Stimulated activated CD8-positive, alpha-beta memory T cell treated with anti-CD3 and anti-CD28 coated beads, Interleukin-2, amount 100 ng/mL, for 1 hour (primary cell): ENCODE results near the gene IARS1.
A peak's percentile ranks its signal among the peaks of the same experiment; 100 is the strongest.

Source experiments
- DNase-seq, 2 donors: peaks; one replicate each; pipeline ENCODE4 v3.0.0-alpha.2; 2020; ENCODE audit warnings: low read depth in 2 of 2

IARS1 gene

DNA sequence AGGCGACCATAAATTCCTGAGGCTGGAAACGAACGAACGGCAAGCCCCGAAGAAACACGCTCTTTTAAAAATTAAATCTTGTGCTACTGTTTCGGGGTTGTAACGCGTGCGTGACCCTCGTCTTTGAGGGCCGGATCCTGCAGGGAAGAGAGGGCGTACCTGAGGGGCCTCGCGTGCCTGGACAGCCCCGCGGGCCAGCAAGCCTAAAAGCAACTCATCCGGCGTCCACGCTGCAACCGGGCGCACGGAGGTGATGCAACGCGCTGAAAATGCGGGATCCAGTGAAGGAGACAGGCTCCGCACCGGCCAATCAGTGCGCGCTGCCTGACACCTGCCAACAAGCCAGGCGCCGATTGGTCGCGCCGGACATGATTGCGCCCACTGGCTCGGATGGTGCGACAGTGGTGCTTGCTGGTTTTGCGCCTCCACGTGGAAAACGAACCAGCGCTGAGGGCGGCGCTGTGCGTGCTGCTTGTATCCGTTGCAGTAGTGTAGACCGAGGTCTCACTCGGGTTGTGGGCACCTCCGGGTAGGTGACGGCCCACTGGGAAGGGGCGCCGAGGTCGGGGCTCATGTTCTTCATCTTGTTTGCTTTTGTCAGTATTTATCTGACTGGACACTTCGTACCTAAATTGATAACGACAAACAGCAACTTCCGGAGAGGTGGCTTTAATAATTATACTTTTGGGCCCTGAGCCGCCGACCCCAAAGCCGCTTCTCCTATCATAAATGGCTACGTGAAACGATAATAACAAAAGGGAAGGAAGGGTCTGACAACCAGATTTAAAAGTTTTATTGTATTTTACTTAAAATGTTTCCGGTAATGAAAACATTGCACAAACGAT, at the start of gene IARS1:
Gene IARS1 (minus strand): TSS at position 246 of the 845 bp plus-strand sequence. CDS start 4,278 bp downstream, outside the sequence.
- peak; percentile 98 to 100 for DNase-seq

DNA sequence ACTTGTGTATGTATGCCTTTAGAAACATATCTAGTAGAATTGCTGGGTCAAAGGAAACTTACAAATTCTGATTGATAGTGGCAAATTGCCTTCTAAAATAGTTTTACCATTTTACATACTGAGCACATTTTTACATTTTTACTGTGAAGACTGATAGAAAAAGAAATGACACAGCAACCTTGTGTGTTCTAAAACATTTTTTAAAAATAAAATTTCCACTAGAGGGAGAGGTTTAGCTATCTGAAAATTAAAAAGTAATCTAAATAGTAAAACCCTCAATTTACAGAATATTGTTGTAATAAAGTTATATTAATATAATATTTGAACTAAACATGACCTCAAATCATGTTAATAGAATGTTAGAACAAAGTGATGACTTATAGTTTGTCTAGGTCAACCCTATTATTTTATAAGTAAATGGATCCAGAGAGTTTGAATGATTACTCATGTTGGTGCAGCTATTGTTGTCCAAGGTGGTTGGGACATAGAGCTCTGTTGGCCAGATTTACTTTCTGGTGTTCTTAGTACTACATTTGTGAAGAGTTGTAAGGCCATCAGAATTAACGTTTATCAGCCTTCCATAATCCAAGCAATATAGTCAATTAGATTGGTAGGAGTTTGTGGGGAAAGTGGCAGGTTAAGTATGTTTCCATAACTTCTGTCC, 49.5 kb upstream of the IARS1 start:
- no peak for DNase-seq

DNA sequence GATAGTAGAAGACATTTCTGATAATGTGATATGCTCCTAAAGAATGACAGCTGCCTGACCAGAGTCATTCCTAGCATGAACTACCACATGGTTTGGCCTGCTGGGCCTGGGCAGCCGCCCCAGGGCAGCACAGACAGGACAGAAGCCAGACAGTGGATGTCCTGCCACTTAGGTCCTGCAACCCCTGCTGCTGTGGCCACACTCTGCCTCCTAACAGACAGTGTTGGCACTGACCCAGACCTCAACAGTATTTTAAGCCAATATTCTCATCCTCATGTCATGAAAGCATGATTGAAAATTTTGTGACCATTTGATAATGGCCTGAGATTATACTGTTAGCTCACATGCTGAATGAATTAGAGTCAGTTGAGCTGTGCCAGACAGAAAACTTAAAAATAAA, 48.1 kb upstream of the IARS1 start:
- no peak for DNase-seq

DNA sequence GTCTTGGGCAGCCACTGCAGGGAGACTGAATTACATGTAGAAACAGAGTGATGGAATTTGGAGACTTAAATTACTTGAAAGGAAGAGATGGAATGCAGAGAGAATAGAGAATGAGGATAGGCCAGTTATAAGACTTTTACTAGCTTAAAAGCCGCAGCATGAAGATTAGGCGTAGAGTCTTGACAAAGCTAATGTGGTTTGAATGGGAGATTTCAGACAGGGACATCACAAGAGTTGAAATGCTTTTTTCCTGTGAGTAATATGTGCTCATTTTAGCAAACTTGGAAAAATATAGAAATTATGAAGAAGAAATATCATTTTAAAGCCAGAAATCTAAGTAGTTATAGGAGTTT, 39.8 kb upstream of the IARS1 start:
- DNase-seq, result no peak

DNA sequence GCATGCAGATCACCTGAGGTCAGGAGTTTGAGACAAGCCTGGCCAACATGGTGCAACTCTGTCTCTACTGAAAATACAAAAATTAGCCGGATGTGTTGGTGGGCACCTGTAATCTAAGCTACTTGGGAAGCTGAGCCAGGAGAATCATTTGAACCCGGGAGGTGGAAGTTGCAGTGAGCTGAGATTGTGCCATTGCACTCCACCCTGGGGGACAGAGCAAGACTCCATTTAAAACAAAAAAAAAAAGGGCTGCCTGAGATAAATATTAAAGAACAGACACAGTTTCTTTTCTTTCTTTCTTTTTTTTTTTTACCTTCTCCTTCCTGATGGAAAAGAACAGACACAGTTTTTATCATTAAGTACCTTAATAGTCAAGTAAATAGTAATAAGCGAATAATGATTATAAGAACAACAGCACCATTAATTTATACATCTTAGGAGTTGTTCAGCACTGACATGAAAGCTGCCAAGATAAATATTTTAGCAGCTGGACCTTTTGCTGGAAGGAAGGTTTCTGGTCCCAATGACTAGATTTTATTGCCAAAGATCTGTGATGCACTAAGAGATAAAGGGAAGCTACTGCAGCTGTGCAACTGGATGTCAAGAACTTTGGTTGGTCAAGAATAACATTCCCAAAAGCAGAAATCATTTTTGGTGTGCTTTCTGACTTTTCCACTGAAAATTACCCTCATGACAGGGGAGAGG, 39.2 kb upstream of the IARS1 start:
- no peak for DNase-seq

DNA sequence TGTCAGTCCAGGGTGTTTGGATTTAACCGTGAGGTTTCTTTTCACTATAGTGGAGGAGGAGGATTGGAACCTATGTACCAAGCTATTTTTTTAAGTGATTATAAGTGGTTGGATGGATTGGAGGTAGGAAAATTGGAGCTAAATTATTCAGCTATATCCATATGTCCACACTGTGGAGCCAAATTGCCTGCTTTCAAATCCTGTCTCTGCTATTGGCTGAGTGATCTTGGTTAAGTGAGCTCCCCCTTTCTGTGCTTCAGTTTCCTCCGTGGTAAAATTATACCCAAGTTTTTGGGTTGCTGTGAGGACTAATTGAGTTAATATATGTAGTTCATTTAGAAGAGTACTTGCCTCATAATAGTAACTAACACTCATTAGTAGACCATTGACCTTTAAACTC, 34.7 kb upstream of the IARS1 start:
- no peak for DNase-seq

DNA sequence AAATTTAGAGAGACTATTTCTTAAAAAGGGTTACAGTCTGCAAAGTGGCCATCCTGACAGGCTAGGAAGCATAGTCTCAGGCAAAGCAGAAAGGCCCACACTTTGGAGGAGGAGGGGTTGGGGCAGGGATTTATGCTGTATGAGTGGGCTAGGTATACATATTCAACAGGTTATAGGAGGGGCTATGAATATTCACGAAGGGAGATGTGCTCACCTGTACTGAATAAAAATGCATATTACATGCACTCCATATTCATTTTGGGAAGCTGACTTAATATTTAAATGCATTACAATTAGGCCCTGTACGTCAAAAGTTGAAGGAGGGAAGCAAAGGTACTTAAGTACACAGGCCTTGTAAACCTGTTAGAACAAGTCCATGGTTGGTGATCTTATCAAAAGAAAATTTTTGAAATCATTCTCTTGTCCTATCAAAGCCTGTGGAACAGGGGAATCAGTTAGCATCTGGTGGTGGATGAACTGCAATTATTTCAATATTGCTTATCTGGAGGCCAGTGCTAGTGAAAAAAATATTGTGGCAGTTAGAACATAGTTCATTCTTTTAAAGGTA, 33.9 kb upstream of the IARS1 start:
- DNase-seq, result no peak

DNA sequence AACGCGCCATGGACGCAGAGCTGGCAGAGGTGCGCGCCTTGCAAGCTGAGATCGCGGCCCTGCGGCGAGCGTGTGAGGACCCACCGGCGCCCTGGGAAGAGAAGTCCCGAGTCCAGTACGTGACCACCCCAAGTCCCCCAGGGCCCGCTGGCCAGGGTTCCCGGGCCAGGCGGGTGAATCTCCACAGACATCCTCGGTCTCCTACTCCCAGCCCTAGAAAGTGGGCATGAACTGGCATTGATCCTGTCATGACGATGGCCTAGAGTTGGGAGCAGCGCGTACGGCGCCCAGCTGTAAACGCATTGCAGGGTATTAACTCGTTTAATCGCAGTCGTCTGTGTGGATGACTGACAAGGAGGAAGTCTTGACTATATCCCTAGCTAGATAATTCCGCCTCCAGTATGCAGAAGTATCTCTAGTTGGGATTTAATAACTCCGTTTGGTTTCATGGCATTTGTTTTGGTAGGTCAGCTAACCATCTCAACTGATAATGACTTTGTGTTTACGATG, 32.5 kb upstream of the IARS1 start:
- no peak for DNase-seq

DNA sequence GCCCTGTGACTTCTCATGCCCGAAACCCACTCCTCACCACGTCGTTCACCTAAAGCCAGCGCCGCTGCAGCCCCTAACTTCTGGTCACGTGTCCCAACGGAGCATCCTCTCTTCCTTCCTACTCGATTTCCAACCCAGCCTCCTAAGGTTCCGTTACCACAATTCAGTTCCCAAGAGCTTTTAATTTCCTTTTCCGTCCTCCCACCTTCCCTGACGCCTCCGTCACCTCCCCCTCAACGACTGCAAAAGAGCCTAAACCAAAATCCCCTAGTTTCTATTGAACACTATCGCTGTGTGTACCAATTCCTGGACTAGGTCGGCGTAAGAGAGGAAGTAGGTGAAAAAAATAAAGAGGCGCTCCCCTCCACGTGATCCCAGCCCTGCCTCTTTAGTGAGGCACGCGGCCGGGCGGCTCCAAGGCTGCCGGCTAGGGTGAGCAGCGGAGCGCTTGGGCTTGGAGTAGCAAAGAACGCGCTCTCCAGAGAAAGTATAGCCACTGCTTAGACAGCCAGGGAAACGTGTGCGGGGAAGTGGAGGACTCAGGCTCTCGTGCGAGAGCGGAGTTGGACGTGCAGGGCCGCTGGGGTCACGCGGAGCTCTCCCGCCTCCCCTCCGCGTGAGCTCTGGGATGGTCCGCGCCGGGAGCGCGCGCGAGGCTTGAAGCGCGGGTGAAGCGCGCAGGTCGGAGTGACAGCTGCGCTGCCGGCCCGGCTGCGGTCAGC, 31.9 kb upstream of the IARS1 start, which contains the start of the genes CENPP and NOL8:
Gene CENPP (plus strand): TSS at position 685 of the 722 bp plus-strand sequence.
Gene NOL8 (minus strand): TSS at position 82 of the 722 bp plus-strand sequence. CDS start 1,189 bp downstream, outside the sequence.
- DNase-seq, result peak; percentile 48 to 67

DNA sequence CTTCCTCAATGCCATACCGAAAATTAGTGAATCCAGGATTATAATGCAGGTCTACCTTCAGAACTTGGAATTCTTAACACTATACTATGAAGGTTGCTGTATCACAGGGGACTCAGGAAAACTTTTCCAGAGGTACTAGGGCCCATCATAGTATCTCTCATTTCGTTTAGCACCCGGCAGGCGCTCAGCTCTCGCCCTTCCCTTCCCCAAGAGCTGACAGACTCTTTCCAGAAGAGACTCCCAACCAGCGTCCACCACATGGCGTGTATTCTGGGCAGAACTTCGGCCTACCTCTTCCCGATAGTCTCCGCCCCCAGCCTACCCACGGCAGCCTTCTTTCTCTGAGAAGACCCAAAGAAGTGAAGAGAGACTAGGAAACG, 31.4 kb upstream of the IARS1 start:
- no peak for DNase-seq

DNA sequence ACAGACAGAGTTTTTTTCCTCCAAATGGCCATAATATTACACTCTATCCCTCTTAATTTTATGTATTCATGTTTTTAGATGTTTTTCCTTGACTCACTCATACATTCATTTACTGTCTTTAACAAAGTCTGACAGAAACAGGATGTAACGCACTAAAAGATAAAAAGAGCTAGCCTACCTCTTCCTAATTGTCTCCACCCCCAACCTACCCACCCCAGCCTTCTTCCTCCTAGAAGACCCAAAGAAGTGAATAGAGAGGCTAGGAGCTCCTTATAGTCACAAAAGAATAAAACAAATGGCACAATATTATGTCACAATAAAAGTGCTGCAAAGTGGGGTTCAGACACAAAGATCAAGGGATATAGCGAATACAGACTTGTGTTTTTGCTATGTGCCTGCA, 30.9 kb upstream of the IARS1 start:
- DNase-seq, result no peak

DNA sequence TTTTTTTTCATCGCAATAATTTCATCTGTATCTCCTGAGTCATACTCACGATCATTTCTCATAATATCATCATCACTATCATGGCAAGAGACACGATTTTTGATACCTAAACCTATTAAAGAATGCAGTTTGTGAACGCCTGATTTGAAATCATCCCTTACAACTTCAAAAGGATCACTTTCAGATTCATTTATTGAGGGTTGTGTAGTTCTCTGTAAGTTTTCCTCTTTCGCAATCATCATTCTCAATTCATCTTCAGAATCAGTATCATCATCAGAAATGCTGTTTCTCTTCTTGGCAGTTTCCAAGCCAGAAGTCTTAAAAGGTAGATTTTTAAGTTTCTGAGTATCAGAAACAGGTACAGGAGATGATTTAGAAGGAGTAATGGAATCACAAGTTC, 22.0 kb upstream of the IARS1 start:
- DNase-seq, result no peak

DNA sequence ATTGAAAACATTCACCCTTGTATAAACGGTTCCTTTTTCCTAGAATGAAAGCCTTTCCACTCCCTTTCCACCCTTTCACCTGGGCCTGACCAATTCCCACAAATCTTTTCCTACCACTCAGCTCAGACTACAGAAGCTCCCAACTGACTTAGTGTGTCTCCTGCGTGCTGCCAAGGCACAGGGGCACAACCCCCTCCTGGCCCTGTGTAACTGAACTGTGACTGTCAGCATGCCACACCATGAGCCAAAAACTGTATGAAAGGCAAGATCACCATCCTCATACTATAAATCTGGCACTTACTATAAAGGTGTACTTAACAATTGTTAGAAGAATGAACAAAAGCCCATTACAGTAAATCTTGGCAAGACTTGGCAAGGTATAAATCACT, 20.1 kb upstream of the IARS1 start:
- no peak for DNase-seq

DNA sequence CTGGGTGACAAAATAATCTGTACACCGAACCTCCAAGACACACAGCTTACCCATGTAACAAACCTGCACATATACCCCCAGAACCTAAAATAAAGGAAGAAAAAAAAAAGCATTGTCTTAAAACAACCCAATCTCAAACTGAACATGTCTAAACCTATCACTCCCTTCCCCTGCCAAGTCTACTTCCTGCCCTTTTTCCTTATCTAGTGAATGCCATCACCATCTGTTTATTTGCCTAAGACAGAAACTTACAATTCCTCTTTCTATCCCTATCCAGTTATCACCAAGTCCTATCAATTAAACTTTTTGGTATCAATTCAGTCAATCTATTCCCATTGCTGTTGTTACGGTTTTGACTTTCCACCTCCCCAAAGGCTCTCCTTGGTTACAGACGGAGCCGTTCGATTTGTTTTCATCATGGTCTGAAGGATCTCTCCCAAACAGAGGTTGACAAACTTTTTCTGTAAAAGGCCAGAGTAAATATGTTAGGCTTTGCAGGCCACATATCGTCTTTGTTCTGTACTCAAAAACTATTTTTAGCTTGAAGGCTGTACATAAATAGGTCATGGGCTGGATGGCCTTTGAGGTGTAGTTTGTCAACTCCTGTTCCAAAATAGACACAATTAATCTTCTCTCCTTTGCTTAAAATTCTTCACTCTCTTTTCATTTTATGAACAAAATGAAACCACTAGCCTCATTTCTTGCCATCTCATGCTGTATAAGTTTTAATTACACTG, 19.6 kb upstream of the IARS1 start:
- no peak for DNase-seq

DNA sequence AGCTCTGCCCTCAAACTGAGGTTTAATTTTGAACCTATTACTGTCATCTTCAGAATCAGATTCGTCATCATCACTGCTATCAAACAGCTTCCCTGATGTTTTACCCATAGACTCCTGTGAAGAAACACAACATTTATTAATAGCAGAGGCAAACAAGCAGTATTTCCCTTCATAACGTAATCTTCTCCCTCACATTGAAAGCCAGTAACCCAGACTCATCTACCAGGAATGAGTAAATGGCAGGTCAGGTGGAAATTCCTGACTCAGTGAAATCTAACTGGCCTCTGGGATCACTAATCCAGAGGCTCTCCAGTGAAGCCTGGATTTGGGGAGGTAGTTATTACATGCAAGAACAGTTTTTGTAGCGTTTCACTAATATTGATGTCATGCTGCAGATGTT, 17.1 kb upstream of the IARS1 start:
- DNase-seq, result no peak

DNA sequence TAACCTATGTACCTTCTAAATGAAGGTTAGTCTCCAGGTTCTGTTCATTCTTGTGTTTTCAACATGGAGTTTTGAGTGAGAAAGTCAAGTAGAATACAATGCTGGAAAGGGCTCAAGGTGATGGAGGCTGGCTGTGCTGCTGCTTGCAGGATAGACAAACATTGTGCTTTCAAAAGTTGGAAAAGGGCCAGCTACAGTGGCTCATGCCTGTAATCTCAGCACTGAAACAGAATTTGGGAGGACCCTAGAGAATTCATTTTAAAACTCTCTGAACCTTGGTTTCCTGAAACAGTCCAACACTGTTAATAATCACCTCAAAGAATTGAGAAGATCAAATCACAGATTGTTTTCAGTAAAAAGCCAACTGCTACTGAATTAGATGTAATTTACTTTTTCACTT, 15.4 kb upstream of the IARS1 start:
- no peak for DNase-seq

DNA sequence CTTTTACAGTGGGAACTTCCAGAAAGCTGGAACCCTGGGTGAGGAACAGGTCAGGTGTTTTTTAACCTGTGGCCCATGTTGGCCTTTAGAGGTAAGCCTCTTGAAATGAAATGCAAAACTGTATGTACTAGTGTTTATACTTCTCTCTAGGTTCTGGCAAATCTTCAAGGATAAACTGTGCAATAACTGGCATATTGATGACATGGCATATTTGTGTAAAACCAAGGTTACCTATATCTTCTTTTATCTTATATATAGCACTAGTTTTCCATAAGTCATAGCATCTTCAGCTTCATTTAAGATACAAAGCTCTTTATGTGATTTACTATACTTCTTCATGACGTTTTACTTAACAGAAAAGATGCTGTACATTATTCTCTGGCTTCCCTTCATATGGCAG, 7.4 kb upstream of the IARS1 start:
- DNase-seq, result no peak

DNA sequence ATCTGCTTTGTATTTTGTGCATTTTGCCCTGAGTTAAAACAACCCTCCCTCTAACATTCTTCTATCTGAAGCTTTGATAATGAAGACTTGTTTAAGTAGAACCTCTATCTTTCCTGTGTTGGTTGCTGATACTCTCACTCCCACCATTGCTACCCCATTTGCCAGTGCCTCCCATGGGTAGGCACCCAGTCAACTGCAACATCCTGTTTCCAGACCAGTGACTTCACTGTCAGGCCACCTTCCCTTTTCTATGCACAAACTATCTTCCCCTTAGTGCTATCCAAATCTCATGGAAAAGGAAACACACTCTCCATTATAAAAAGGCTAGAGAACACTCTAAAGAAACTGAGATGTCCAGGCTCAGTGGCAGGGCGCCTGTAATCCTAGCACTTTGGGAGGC, 5.6 kb upstream of the IARS1 start:
- DNase-seq, result no peak

DNA sequence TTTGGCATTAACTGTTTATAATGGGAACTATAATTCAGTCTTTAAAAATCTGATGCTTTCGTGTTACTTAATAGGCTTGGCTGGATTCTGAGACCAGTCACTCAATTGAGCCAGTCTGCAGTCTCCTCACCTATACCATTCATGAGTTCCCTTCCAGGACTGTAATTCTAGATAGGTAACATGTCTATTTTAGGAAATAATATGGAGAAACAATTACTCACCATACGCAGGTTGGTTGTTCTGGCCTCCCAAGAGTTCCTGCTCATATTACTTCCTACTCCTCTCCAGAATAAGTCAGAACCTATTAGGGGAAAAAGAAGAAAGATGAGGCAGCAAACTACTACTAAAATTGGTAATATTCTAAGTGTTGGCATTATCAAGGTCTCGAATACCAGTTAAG, 4.5 kb upstream of the IARS1 start:
- DNase-seq, result no peak

DNA sequence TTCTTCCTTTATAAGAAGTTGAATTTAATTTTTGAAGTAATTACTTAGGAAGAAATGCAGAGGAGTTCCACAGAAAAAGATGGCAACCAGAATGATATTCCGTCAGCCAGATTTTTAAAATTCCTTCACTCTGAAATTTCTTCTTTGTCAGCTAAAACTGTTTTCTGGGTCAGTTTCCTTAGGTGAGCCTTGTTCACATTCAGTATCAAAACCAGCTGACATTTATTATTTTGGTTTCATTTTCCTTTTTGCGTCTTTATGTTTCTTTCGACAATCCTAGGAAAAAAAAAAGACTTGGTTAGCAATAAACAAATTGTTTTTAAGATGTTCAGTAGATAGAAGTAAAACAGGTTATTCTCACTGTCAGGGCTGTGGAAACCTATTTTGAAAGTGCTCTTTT, 4.1 kb upstream of the IARS1 start:
- no peak for DNase-seq

DNA sequence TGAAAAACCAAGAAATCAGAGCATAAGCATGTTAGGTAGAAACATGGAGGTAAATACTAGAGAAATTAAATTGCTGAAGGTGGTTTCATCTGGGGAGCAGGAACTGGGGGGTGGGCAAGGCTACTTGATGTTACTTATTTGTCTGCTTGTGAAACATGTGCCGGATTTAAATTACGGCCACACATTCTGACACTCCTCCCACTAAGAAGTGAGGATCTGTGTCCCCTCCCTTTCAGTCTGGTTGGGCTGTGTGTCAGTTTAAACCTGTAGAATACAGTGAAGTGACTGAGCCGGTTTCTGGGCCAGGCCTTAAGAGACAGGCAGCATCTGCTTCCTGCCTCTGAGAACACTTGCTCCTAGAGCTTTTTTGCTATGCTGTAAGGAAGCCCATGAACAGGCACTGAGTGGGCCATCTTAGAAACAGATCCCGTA, 2.3 kb upstream of the IARS1 start:
- DNase-seq, result no peak
